Thyroid gland (tissue), 4 donors: ENCODE data around the gene AKT2. TPM values are rescaled to one million over a fixed set of nuclear protein-coding genes. Genes with fewer than 3 reads are reported as not detected.

Source experiments
- DNase-seq, 2 donors: peaks; one replicate each; pipeline ENCODE4 v3.0.0-alpha.2; 2019
- H3K27ac ChIP-seq, 3 donors: fragments of 200-600 bp; sonication (generic); 1 replicate in 2 of 3; 2 replicates in 1 of 3; pipeline ENCODE4 v1.5.1; 2016 to 2019; ENCODE audit warnings: mild to moderate bottlenecking in 1 of 3, moderate library complexity in 1 of 3
- H3K27me3 ChIP-seq: fragments of 200-600 bp; sonication (generic); one replicate; pipeline ENCODE4 v1.5.1; 2019
- H3K36me3 ChIP-seq, 2 donors: fragments of 200-600 bp; sonication (generic); one replicate each; pipeline ENCODE4 v1.5.1; 2016 to 2019
- H3K4me1 ChIP-seq, 2 donors: fragments of 200-600 bp; sonication (generic); one replicate each; pipeline ENCODE4 v1.5.1; 2017 to 2019
- H3K4me3 ChIP-seq, 3 donors: fragments of 200-600 bp; sonication (generic); replicated peaks in 1 of 3; 1 replicate in 2 of 3; 2 replicates in 1 of 3; pipeline ENCODE4 v1.5.1; 2016; ENCODE audit warnings: mild to moderate bottlenecking in 1 of 3
- H3K9me3 ChIP-seq: fragments of 200-600 bp; sonication (generic); one replicate; pipeline ENCODE4 v1.5.1; 2017
- CTCF ChIP-seq, 6 experiments: fragments of 200-600 bp in 3 of 6; fragments of 450-650 bp in 3 of 6; sonication (generic) in 3 of 6; IDR thresholded peaks; one replicate each; pipeline ENCODE4 v1.5.1; 2016 to 2019; ENCODE audit warnings: antibody characterized with exemption in 6 of 6, mild to moderate bottlenecking in 2 of 6, inconsistent platforms in 1 of 6, moderate library complexity in 1 of 6
- POLR2A ChIP-seq, 2 donors: fragments of 450-650 bp; IDR thresholded peaks; one replicate each; pipeline ENCODE4 v1.6.1; 2017; ENCODE audit warnings: antibody characterized with exemption in 2 of 2, mild to moderate bottlenecking in 2 of 2, moderate library complexity in 1 of 2
- whole genome bisulfite sequencing, 2 donors: methylation state at CpG; one replicate each; pipeline ENCODE4 v1.1.5; 2017; 5-methylcytosine and 5-hydroxymethylcytosine counted together
- intact Hi-C: fragments of 100-400 bp; cut with DNase I; formaldehyde crosslinking; loops from one replicate; pipeline ENCODE4 v1.15.1; 2023
- total RNA-seq, 4 donors: library from RNA; depleted of rRNA; stranded (reverse); fragments of >200 nt; gene quantifications; one replicate each; pipeline ENCODE4 v1.2.3, GENCODE V29; 2016

AKT2 gene
- total RNA-seq, 4 donors from 2014 or later: 166 to 285 (median 190) TPM

- TF ChIP-seq CTCF (IDR thresholded peaks at IDR 0.05) (no peak), POLR2A (IDR thresholded peaks at IDR 0.05) (no peak)
- no peak for DNase-seq
- Histone ChIP-seq H3K27me3 (no peaks in the 10 kb centered on the region), H3K27ac (peak overlapping the region in 2 of 3 donors; percentile 98 to 100), H3K9me3 (no peaks in the 10 kb centered on the region), H3K4me1 (peaks cover 19 to 33% of the 10 kb centered on the region in 2 donors), H3K4me3 (no peak overlapping the region), H3K36me3 (no peaks in the 10 kb centered on the region)
- 68 to 72% methylated on average over 16 of the region's 16 CpGs for WGBS, 2 donors
- intact Hi-C loops: no loop called here
Measured at GRCh38 chr19:40286235-40286970, 1.3 kb upstream of the AKT2 start.

GRCh38 chr19:40285353-40286234 lies 449 bp upstream of the AKT2 start:
- no peaks in the 10 kb centered on the region for H3K36me3 ChIP-seq
- peak overlapping the region in 2 of 3 donors; percentile 16 to 95 for H3K4me3 ChIP-seq
- H3K27ac ChIP-seq: peak overlapping the region; percentile 97 to 100 (median 98)
- TF ChIP-seq CTCF (IDR thresholded peaks at IDR 0.05) (no peak), POLR2A (IDR thresholded peaks at IDR 0.05) (peak in 1 of 2 donors; percentile 81)
- intact Hi-C loops: no loop called here
- H3K9me3 ChIP-seq: no peaks in the 10 kb centered on the region
- peak; percentile 98 to 99 for DNase-seq
- H3K27me3 ChIP-seq: no peaks in the 10 kb centered on the region
- 18 to 26% methylated on average over 27 to 32 of the region's 42 CpGs for WGBS, 2 donors
- H3K4me1 ChIP-seq: peaks cover 27 to 41% of the 10 kb centered on the region in 2 donors

GRCh38 chr19:40284251-40284500 lies 969 bp downstream of the AKT2 start:
- no peak for DNase-seq
- H3K9me3 ChIP-seq: no peaks in the 10 kb centered on the region
- TF ChIP-seq POLR2A (IDR thresholded peaks at IDR 0.05) (no peak), CTCF (IDR thresholded peaks at IDR 0.05) (no peak)
- H3K4me1 ChIP-seq: peaks cover 42 to 56% of the 10 kb centered on the region in 2 donors
- peak overlapping the region; percentile 56 to 95 (median 91) for H3K4me3 ChIP-seq
- intact Hi-C loops: loop anchor here (5.0 kb wide), 1 partner anchor 47 kb away; no protein-coding TSS in a partner anchor
- no peaks in the 10 kb centered on the region for H3K36me3 ChIP-seq
- WGBS, 2 donors: 8 to 9% methylated on average over 4 of the region's 4 CpGs
- peak overlapping the region; percentile 97 to 100 (median 98) for H3K27ac ChIP-seq
- H3K27me3 ChIP-seq: no peaks in the 10 kb centered on the region

GRCh38 chr19:40283414-40284250 lies 1.5 kb downstream of the AKT2 start:
- 0 to 52% methylated on average over 2 to 8 of the region's 12 CpGs for WGBS, 2 donors
- Histone ChIP-seq H3K9me3 (no peaks in the 10 kb centered on the region), H3K36me3 (no peaks in the 10 kb centered on the region), H3K4me3 (peak overlapping the region in 2 of 3 donors; percentile 91 to 95), H3K27me3 (no peaks in the 10 kb centered on the region), H3K27ac (peak overlapping the region; percentile 97 to 100 (median 98)), H3K4me1 (peaks cover 47 to 61% of the 10 kb centered on the region in 2 donors)
- intact Hi-C loops: loop anchor here (5.0 kb wide), 1 partner anchor 46 kb away; no protein-coding TSS in a partner anchor
- TF ChIP-seq CTCF (IDR thresholded peaks at IDR 0.05) (no peak), POLR2A (IDR thresholded peaks at IDR 0.05) (no peak)
- DNase-seq: no peak
